Ecto neural progenitor cell (in vitro differentiated cells): ENCODE results near the gene PDE4A.
"Not testable (repeated sequence)": the region's sequence is repeated elsewhere in the genome, so short reads cannot be mapped to it uniquely, and the experiment has no call there.

Source experiments
- DNase-seq: peaks from one replicate; pipeline ENCODE4 v3.0.0-alpha.2; 2018; ENCODE audit warnings: low spot score

PDE4A gene

DNA sequence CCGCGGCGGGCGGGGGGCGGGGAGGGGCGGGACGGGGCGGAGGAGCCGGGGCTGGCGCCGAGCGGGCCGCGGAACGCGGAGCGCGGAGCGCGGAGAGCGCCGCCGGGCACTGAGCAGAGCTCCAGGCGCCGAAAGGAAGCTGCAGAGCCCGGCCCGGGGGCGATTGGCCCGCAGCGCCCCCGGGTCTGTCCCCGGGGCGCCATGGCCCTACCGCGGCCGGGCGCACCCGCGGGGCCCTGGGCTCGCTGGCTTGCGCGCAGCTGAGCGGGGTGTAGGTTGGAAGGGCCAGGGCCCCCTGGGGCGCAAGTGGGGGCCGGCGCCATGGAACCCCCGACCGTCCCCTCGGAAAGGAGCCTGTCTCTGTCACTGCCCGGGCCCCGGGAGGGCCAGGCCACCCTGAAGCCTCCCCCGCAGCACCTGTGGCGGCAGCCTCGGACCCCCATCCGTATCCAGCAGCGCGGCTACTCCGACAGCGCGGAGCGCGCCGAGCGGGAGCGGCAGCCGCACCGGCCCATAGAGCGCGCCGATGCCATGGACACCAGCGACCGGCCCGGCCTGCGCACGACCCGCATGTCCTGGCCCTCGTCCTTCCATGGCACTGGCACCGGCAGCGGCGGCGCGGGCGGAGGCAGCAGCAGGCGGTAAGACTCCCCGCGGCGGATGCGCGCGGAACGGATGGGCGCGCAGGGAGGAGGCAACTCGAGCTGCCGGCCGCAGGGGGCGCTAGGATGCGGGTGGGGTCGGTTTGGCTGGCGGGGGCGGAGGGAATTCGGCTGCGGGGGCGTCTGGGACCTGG is at the start of gene PDE4A:
Gene PDE4A (plus strand): TSS at position 95 of the 796 bp plus-strand sequence. CDS start 227 bp downstream, at position 322.
- DNase-seq = peak; percentile 73

- no peak for DNase-seq
Measured at GRCh38 chr19:10372690-10373089, 47.6 kb upstream of the PDE4A start.

GRCh38 chr19:10374931-10375330 is 45.4 kb upstream of the PDE4A start:
- no peak for DNase-seq

- DNase-seq = not testable (repeated sequence)
Measured at GRCh38 chr19:10377140-10377640, 43.1 kb upstream of the PDE4A start.

GRCh38 chr19:10378124-10378523 is 42.2 kb upstream of the PDE4A start:
- no peak for DNase-seq

DNA sequence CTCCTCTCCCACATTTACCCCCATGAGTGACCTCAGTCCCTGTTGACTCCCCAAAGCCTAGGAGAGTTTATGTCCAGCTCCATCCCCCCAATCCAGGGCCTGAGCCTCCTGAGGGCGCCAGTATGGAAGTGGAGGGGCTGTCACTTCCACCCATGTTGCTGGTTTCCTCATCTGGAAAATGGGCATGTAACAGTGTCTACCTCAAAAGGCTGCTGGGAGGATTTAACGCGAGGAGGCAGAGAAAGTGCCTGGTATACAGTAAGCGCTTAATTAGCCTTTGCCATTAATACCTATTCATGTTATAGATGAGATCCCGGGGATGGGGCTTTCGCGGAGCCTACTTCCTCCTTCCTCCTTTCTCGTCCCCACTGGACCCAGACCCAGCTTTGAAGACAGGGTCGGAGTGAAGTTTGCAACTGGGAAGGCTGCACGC is 40.4 kb upstream of the PDE4A start:
- no peak for DNase-seq

- peak; percentile 98 for DNase-seq
Measured at GRCh38 chr19:10380313-10381102, 39.8 kb upstream of the PDE4A start, which contains the start of gene TYK2. Gene TYK2 (minus strand): TSS chr19:10380572. CDS start chr19:10378406, 2,166 bp downstream.

DNA sequence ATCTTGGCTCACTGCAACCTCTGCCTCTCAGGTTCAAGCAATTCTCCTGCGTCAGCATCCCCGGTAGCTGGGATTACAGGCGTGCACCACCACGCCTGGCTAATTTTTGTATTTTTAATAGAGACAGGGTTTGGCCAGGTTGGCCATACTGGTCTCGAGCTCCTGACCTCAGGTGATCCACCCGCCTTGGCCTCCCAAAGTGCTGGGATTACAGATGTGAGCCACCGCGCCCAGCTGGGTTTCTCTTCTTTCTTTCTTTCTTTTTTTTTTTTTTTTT is 37.2 kb upstream of the PDE4A start:
- not testable (repeated sequence) for DNase-seq

DNA sequence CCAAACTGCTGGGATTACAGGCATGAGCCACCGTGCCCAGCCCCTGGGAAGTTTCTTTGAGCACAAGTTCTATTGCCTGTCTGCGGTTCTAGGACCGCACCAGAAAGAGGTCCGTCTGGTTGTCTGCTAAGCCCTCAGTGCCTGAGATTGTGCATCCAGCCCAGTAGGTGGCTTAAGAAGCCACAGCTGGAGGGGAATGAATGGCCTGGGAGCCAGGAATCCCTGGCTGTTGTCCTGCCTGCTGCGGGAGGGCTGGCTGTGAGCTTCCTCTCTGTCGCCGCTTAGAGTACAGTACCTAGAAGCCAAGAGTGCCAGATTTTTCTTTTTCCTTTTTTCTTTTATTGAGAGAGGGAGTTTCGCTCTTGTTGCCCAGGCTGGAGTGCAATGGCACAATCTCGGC is 35.8 kb upstream of the PDE4A start:
- no peak for DNase-seq

- DNase-seq = peak; percentile 91
Measured at GRCh38 chr19:10388957-10389356, 31.4 kb upstream of the PDE4A start.

DNA sequence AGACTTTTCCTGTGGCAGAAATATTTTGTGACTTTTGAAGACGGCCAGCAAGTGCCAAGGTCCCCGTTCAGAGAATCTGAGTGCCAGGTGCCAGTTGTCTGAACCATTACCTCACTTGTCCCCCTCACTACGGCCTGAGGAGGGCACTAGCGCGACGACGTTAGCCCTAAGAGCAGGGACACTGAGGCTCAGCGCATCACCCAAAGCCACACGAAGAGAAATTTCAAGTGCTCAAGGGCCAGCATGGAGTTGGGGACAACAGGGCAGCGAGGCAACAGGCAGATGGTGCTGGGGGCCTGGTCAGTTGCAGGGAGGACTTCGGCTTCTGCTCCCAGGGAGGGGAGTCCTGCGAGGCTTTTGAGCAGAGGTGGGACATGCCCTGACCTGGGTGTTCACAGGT is 30.5 kb upstream of the PDE4A start:
- no peak for DNase-seq

GRCh38 chr19:10390652-10391286 is 29.6 kb upstream of the PDE4A start:
- DNase-seq = peak; percentile 76

GRCh38 chr19:10392120-10392519 is 28.2 kb upstream of the PDE4A start:
- no peak for DNase-seq

GRCh38 chr19:10393137-10393536 is 27.2 kb upstream of the PDE4A start:
- no peak for DNase-seq

- no peak for DNase-seq
Measured at GRCh38 chr19:10395003-10395402, 25.3 kb upstream of the PDE4A start.

GRCh38 chr19:10395436-10395835 is 24.9 kb upstream of the PDE4A start:
- DNase-seq = no peak

DNA sequence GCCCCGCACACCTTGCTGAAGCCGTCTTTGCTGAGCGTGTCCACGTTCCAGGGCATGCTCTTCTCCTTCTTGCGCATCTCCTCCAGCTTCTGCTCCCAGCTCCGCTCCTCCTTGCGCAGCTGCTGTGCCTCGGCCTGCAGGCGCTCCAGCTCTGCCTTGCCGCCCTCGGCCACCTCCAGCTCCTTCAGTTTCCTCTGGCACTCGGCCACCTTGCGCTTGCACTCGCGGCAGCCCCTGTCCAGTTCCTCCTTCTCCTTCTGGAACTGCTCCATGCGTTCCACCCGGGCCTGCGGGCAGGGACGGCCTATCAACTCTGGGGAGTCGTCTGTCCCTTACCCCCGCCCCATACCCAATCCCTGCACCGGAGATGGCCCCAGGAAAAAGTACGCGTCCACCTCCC is 24.4 kb upstream of the PDE4A start:
- no peak for DNase-seq

- DNase-seq = no peak
Measured at GRCh38 chr19:10398819-10399218, 21.5 kb upstream of the PDE4A start.

DNA sequence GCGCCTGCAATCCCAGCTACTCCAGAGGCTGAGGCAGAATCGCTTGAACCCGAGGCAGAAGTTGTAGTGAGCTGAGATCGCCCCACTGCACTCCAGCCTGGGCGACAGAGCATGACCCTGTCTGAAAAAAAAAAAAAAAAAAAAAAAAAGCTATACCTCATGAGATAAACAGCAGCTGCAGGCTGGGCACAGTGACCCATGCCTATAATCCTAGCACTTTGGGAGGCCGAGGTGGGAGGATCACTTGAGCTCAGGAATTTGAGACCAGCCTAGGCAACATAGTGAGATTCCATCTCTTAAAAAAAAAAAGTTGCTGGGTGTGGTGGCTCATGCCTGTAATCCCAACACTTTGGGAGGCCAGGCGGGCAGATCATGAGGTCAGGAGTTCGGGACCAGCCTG is 21.0 kb upstream of the PDE4A start:
- DNase-seq = not testable (repeated sequence)

DNA sequence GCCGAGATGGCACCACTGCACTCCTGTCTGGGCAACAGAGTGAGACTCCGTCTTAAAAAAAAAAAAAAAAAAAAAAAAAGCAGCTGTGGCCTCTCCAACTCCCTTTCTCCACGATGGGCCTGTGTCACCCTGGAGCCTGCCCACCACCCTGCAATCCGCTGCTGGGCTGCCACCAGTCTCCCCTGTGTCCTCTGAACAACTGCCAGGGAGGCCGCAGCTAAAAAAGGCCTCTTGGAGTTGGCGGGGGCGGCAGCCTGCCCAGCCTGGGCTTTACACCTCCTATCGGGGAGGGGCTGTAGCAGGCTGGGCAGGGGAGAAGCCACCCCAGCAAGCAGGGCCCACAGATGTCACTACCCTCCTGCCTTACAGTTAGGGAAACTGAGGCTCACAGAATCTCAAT is 20.5 kb upstream of the PDE4A start:
- no peak for DNase-seq

DNA sequence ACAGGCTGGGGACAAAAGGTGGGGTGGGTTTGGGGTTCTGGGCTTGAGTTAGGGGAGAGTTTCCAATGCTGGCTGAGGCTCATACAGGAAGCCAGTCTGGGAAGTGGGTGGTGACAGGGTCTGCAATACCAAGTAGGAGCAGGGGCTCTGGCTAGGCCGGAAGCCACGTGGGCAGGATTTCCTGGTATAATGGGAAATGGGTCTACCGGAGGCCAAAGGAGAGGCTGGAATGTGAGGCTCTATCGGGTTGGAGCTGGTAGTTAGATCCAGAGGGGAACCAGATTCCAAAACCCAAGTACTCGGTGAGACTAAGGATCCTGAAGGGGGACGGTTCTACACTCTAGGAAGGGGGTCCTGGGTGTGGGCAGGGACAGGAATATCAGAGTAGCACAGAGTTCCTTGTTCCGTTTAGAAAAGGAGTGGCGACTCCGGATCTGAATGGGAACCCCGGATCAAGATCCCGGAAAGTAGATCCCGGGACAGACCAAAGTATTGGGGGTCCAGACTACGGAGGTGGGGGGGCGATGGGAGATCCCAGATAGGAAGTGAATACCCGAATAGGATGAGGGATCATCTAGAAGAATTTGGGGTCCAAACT is 17.8 kb upstream of the PDE4A start:
- no peak for DNase-seq
